HEK293 (cell line): ENCODE measurements around the gene SRSF2.

Experiments
- EGR2 ChIP-seq: fragments of 450-650 bp; formaldehyde crosslinking; IDR thresholded peaks from 2 replicates; pipeline ENCODE4 v1.5.1; 2016; ENCODE audit warnings: low read depth, missing biosample characterization, missing genetic modification characterization
- GLIS1 ChIP-seq: fragments of 450-650 bp; formaldehyde crosslinking; IDR thresholded peaks from 2 replicates; pipeline ENCODE4 v1.5.1; 2016; ENCODE audit warnings: missing biosample characterization, missing genetic modification characterization
- KLF1 ChIP-seq: fragments of 450-650 bp; formaldehyde crosslinking; IDR thresholded peaks from 2 replicates; pipeline ENCODE4 v1.5.1; 2016; ENCODE audit warnings: missing biosample characterization, missing genetic modification characterization
- REST ChIP-seq: fragments of 450-650 bp; formaldehyde crosslinking; IDR thresholded peaks from 2 replicates; pipeline ENCODE4 v1.5.1; 2016; ENCODE audit warnings: missing biosample characterization, missing genetic modification characterization
- SCRT1 ChIP-seq: fragments of 450-650 bp; formaldehyde crosslinking; IDR thresholded peaks from 2 replicates; pipeline ENCODE4 v1.5.1; 2016; ENCODE audit warnings: missing biosample characterization, missing genetic modification characterization, borderline replicate concordance
- ZBTB49 ChIP-seq: fragments of 450-650 bp; formaldehyde crosslinking; IDR thresholded peaks from 2 replicates; pipeline ENCODE4 v1.5.1; 2016; ENCODE audit warnings: missing biosample characterization, missing genetic modification characterization, low read depth
- ZFHX2 ChIP-seq: fragments of 450-650 bp; formaldehyde crosslinking; conservative IDR thresholded peaks from 2 replicates; pipeline ENCODE4 v1.5.1; 2016; ENCODE audit warnings: missing biosample characterization, missing genetic modification characterization
- ZNF114 ChIP-seq: fragments of 450-650 bp; formaldehyde crosslinking; IDR thresholded peaks from 2 replicates; pipeline ENCODE4 v1.5.0; 2017; ENCODE audit warnings: missing biosample characterization, missing genetic modification characterization
- ZNF133 ChIP-seq: fragments of 450-650 bp; formaldehyde crosslinking; IDR thresholded peaks from 2 replicates; pipeline ENCODE4 v1.5.1; 2016; ENCODE audit warnings: missing biosample characterization, missing genetic modification characterization
- ZNF146 ChIP-seq: fragments of 450-650 bp; formaldehyde crosslinking; IDR thresholded peaks from 2 replicates; pipeline ENCODE4 v1.5.1; 2016; ENCODE audit warnings: missing biosample characterization, missing genetic modification characterization
- ZNF148 ChIP-seq: fragments of 450-650 bp; formaldehyde crosslinking; IDR thresholded peaks from 2 replicates; pipeline ENCODE4 v1.5.0; 2017; ENCODE audit warnings: missing biosample characterization, missing genetic modification characterization, borderline replicate concordance
- ZNF214 ChIP-seq: fragments of 450-650 bp; formaldehyde crosslinking; IDR thresholded peaks from 2 replicates; pipeline ENCODE4 v1.5.1; 2017; ENCODE audit warnings: missing biosample characterization, mild to moderate bottlenecking, missing genetic modification characterization, borderline replicate concordance
- ZNF311 ChIP-seq: fragments of 450-650 bp; formaldehyde crosslinking; IDR thresholded peaks from 2 replicates; pipeline ENCODE4 v1.5.1; 2017; ENCODE audit warnings: missing biosample characterization, missing genetic modification characterization, borderline replicate concordance
- ZNF514 ChIP-seq: fragments of 450-650 bp; formaldehyde crosslinking; IDR thresholded peaks from 2 replicates; pipeline ENCODE4 v1.5.1; 2016; ENCODE audit warnings: missing biosample characterization, missing genetic modification characterization
- ZNF529 ChIP-seq: fragments of 450-650 bp; formaldehyde crosslinking; IDR thresholded peaks from 2 replicates; pipeline ENCODE4 v1.5.1; 2017; ENCODE audit warnings: missing genetic modification characterization, missing biosample characterization; ENCODE audit not compliant: insufficient replicate concordance
- ZNF544 ChIP-seq: fragments of 450-650 bp; formaldehyde crosslinking; IDR thresholded peaks from 2 replicates; pipeline ENCODE4 v1.5.0; 2017; ENCODE audit warnings: missing biosample characterization, missing genetic modification characterization
- ZNF580 ChIP-seq: fragments of 450-650 bp; formaldehyde crosslinking; IDR thresholded peaks from 2 replicates; pipeline ENCODE4 v1.5.1; 2016; ENCODE audit warnings: missing biosample characterization, missing genetic modification characterization
- ZNF621 ChIP-seq: fragments of 450-650 bp; formaldehyde crosslinking; IDR thresholded peaks from 2 replicates; pipeline ENCODE4 v1.5.1; 2017; ENCODE audit warnings: missing biosample characterization, missing genetic modification characterization
- ZNF658 ChIP-seq: fragments of 450-650 bp; formaldehyde crosslinking; IDR thresholded peaks from 2 replicates; pipeline ENCODE4; 2016; ENCODE audit warnings: missing biosample characterization, missing genetic modification characterization
- ZNF677 ChIP-seq: fragments of 450-650 bp; IDR thresholded peaks from 2 replicates; pipeline ENCODE4 v1.5.0; 2018; ENCODE audit warnings: missing biosample characterization, mild to moderate bottlenecking, missing genetic modification characterization, moderate library complexity
- ZXDB ChIP-seq: fragments of 450-650 bp; formaldehyde crosslinking; IDR thresholded peaks from 2 replicates; pipeline ENCODE4 v1.5.1; 2016; ENCODE audit warnings: missing biosample characterization, missing genetic modification characterization
- TF ChIP-seq, protein P1 (sequence below): fragments of 450-650 bp; formaldehyde crosslinking; IDR thresholded peaks from 2 replicates; pipeline ENCODE4 v1.5.1; 2016; ENCODE audit warnings: missing biosample characterization, missing genetic modification characterization, borderline replicate concordance

Gene SRSF2

GRCh38 chr17:76709077-76709950, 27.8 kb downstream of the SRSF2 start (continued):
- TF ChIP-seq REST (tag by site-specific recombination) (no peak), ZNF214 (tag by site-specific recombination) (no peak), ZNF529 (tag by site-specific recombination) (no peak), ZXDB (peak; percentile 88), ZNF311 (tag by site-specific recombination) (no peak), ZNF114 (tag by site-specific recombination) (no peak), GLIS1 (tag by site-specific recombination) (peak; percentile 100), ZNF133 (tag by site-specific recombination) (no peak), EGR2 (tag by site-specific recombination) (0 out of 2 replicates have a peak, but pooled peaks have one; percentile 32), ZNF148 (tag by site-specific recombination) (no peak), ZNF580 (tag by site-specific recombination) (no peak), ZNF514 (no peak), ZNF677 (tag by site-specific recombination) (no peak), ZNF658 (tag by site-specific recombination) (no peak), KLF1 (tag by site-specific recombination) (peak; percentile 94), ZBTB49 (no peak), ZFHX2 (tag by site-specific recombination) (peak; percentile 42), SCRT1 (tag by site-specific recombination) (no peak; the same call in 1 of the 2 replicates), ZNF621 (tag by site-specific recombination) (no peak), ZNF146 (tag by site-specific recombination) (no peak), ZNF544 (tag by site-specific recombination) (no peak)
- TF ChIP-seq, protein P1, sequence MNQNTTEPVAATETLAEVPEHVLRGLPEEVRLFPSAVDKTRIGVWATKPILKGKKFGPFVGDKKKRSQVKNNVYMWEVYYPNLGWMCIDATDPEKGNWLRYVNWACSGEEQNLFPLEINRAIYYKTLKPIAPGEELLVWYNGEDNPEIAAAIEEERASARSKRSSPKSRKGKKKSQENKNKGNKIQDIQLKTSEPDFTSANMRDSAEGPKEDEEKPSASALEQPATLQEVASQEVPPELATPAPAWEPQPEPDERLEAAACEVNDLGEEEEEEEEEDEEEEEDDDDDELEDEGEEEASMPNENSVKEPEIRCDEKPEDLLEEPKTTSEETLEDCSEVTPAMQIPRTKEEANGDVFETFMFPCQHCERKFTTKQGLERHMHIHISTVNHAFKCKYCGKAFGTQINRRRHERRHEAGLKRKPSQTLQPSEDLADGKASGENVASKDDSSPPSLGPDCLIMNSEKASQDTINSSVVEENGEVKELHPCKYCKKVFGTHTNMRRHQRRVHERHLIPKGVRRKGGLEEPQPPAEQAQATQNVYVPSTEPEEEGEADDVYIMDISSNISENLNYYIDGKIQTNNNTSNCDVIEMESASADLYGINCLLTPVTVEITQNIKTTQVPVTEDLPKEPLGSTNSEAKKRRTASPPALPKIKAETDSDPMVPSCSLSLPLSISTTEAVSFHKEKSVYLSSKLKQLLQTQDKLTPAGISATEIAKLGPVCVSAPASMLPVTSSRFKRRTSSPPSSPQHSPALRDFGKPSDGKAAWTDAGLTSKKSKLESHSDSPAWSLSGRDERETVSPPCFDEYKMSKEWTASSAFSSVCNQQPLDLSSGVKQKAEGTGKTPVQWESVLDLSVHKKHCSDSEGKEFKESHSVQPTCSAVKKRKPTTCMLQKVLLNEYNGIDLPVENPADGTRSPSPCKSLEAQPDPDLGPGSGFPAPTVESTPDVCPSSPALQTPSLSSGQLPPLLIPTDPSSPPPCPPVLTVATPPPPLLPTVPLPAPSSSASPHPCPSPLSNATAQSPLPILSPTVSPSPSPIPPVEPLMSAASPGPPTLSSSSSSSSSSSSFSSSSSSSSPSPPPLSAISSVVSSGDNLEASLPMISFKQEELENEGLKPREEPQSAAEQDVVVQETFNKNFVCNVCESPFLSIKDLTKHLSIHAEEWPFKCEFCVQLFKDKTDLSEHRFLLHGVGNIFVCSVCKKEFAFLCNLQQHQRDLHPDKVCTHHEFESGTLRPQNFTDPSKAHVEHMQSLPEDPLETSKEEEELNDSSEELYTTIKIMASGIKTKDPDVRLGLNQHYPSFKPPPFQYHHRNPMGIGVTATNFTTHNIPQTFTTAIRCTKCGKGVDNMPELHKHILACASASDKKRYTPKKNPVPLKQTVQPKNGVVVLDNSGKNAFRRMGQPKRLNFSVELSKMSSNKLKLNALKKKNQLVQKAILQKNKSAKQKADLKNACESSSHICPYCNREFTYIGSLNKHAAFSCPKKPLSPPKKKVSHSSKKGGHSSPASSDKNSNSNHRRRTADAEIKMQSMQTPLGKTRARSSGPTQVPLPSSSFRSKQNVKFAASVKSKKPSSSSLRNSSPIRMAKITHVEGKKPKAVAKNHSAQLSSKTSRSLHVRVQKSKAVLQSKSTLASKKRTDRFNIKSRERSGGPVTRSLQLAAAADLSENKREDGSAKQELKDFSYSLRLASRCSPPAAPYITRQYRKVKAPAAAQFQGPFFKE: no peak
- TF ChIP-seq, all 188 proteins: peak for 62
